ENCODE measurements around the gene TBC1D2B.

The TBC1D2B gene

DNA sequence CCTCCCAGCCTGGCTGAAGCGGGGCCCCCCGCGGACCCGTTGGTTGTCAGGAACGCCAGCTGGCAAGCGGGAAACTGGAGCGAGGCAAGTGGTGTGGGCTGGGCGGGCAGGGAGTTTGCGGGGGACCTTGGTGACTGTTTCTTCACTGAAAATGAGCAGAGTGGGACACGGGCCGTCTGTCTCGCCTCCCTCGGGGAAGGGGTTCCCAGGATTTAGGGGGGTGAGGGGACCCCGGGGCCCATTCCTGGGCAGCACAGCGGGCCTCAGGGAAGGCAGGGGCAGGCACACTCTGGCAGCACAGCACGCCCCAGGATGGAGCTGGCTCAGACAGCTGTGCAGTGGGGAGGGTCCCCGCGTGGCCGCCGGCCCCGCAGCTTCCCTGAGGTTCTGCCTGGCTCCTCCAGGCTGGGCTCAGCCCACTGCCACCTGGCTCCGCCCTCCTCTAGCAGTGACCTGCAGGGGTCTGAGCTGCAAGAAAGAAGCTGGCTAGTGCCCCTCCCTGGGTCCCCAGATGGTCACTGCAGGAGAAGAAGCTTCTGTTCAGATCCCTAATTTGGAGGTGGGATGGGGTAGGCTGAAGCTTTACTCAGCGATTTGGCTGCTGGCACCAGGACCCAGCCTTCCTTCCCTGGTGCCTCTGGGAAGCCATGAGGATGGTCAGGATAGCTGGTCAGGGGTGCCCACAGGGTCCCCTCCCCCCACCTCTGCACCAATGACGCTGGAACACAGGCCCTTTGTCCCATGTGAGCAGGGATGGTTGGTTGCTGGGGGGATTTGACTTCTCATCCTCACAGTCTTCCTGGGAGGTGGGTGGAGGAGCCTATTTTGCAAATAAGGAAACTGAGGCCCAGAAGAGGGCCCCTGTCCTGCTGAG, 90.4 kb downstream of the TBC1D2B start:
- Histone ChIP-seq H3K4me3 (ENCODE audit: low read depth, low read length) (no peak overlapping the region), H3K27me3 (ENCODE audit: control insufficient read depth, insufficient read depth, low read length) (no peaks in the 10 kb centered on the region), H3K9ac (no peak overlapping the region), H3K79me2 (no peaks in the 10 kb centered on the region), H3K4me2 (ENCODE audit: low read length) (no peak overlapping the region), H3K36me3 (ENCODE audit: control insufficient read depth, insufficient read depth, low read length) (no peaks in the 10 kb centered on the region), H3K4me1 (no peaks in the 10 kb centered on the region), H3K9me3 (ENCODE audit: control insufficient read depth, low read length) (no peaks in the 10 kb centered on the region), H2AFZ (no peak overlapping the region), H3K27ac (no peak overlapping the region)
- TF ChIP-seq, protein P1, sequence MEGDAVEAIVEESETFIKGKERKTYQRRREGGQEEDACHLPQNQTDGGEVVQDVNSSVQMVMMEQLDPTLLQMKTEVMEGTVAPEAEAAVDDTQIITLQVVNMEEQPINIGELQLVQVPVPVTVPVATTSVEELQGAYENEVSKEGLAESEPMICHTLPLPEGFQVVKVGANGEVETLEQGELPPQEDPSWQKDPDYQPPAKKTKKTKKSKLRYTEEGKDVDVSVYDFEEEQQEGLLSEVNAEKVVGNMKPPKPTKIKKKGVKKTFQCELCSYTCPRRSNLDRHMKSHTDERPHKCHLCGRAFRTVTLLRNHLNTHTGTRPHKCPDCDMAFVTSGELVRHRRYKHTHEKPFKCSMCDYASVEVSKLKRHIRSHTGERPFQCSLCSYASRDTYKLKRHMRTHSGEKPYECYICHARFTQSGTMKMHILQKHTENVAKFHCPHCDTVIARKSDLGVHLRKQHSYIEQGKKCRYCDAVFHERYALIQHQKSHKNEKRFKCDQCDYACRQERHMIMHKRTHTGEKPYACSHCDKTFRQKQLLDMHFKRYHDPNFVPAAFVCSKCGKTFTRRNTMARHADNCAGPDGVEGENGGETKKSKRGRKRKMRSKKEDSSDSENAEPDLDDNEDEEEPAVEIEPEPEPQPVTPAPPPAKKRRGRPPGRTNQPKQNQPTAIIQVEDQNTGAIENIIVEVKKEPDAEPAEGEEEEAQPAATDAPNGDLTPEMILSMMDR (IDR thresholded peaks at IDR 0.05) = no peak

DNA sequence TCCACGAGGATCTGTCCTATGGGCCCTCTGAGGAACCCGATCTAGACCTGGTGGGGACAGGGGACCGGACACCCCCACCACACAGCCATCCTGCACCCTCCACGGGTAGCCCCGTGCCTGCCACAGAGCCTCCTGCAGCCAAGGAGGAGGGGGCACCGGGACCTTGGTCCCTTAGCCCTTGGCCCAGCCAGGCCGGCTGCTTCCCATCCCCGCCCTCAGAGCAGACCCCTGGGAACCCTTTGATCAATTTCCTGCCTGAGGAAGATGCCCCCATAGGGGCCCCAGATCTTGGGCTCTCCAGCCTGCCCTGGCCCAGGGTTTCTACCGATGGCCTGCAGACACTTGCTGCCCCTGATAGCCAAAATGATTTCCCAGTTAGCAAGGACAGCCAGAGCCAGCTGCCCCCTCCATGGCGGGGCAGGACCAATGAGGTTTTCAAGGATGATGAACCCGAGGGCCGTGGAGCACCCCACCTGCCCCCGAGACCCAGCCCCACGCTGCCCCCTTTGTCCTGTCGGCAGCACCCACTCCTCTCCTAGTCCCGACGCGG, 91.5 kb downstream of the TBC1D2B start:
- Histone ChIP-seq H3K79me2 (no peaks in the 10 kb centered on the region), H3K27me3 (ENCODE audit: control insufficient read depth, insufficient read depth, low read length) (no peaks in the 10 kb centered on the region), H3K4me3 (ENCODE audit: low read depth, low read length) (no peak overlapping the region), H2AFZ (no peak overlapping the region), H3K36me3 (ENCODE audit: control insufficient read depth, insufficient read depth, low read length) (no peaks in the 10 kb centered on the region), H3K9ac (no peak overlapping the region), H3K4me1 (no peaks in the 10 kb centered on the region), H3K9me3 (ENCODE audit: control insufficient read depth, low read length) (no peaks in the 10 kb centered on the region), H3K27ac (no peak overlapping the region), H3K4me2 (ENCODE audit: low read length) (no peak overlapping the region)
- TF ChIP-seq, protein P1 (IDR thresholded peaks at IDR 0.05) = no peak

DNA sequence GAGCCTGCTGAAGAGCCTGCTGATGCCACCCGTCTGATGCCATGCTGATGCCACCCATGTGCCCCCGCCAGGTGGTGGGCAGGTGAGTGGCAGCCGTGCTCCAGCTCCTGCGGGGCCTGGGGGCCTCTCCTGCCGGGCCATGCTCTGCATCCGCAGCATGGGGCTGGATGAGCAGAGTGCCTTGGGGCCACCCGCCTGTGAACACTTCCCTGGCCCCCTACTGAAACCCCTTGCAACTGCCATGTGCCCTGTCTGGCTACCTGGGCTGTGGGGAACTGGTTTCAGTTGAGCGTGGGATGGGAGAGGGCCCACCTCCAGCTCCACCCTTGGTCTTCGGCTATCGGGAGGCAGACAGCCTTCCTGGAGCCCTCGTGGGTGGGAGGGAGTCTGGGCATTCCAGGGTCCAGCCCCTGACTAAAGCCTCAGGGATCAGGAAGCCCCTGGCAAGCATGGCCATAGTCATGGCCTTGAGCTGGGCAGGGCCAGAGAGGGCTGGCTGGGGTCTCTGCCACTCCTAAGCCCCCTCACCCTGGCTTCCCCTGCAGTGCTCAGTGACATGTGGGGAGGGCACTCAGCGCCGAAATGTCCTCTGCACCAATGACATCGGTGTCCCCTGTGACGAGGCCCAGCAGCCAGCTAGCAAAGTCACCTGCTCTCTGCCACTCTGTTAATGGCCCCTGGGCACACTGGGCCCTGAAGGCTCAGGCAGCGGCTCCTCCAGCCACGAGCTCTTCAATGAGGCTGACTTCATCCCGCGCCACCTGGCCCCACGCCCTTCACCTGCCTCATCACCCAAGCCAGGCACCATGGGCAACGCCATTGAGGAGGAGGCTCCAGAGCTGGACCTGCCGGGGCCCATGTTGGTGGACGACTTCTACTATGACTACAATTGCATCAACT, 92.2 kb downstream of the TBC1D2B start:
- Histone ChIP-seq H3K79me2 (no peaks in the 10 kb centered on the region), H3K4me1 (no peaks in the 10 kb centered on the region), H3K27me3 (ENCODE audit: control insufficient read depth, insufficient read depth, low read length) (no peaks in the 10 kb centered on the region), H3K36me3 (ENCODE audit: control insufficient read depth, insufficient read depth, low read length) (no peaks in the 10 kb centered on the region), H3K9me3 (ENCODE audit: control insufficient read depth, low read length) (no peaks in the 10 kb centered on the region), H3K9ac (no peak overlapping the region), H3K4me3 (ENCODE audit: low read depth, low read length) (no peak overlapping the region), H3K27ac (no peak overlapping the region), H3K4me2 (ENCODE audit: low read length) (no peak overlapping the region), H2AFZ (no peak overlapping the region)
- TF ChIP-seq, protein P1 (IDR thresholded peaks at IDR 0.05) = no peak

DNA sequence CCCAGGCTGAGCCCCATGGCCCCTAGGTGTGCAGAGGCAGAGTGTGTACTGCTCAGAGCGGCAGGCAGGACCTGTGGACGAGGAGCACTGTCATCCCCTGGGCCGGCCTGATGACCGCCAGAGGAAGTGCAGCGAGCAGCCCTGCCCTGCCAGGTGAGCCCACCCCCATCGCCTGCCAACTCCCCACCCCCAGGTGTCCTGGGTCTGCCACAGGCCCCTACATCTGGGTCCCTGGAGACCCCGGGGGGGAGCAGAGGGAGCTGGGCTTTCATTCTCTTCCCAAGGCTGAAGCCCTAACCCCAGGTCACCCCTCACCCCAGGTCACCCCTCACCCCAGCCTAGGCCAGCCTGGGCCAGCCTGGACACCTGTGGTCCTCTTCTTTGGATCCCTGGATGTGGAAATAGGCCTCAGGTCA, 93.1 kb downstream of the TBC1D2B start:
- H3K27ac ChIP-seq = no peak overlapping the region
- no peak overlapping the region for H2AFZ ChIP-seq
- H3K9me3 ChIP-seq (ENCODE audit: control insufficient read depth, low read length) = no peaks in the 10 kb centered on the region
- H3K9ac ChIP-seq = no peak overlapping the region
- no peaks in the 10 kb centered on the region for H3K79me2 ChIP-seq
- H3K36me3 ChIP-seq (ENCODE audit: control insufficient read depth, insufficient read depth, low read length) = no peaks in the 10 kb centered on the region
- no peaks in the 10 kb centered on the region for H3K27me3 ChIP-seq (ENCODE audit: control insufficient read depth, insufficient read depth, low read length)
- no peaks in the 10 kb centered on the region for H3K4me1 ChIP-seq
- TF ChIP-seq, protein P1 (IDR thresholded peaks at IDR 0.05) = no peak
- no peak overlapping the region for H3K4me2 ChIP-seq (ENCODE audit: low read length)
- H3K4me3 ChIP-seq (ENCODE audit: low read depth, low read length) = no peak overlapping the region
